Colon (tissue), 2 donors: ENCODE measurements around the gene DDX39A.
"Not testable (repeated sequence)": the region's sequence is repeated elsewhere in the genome, so short reads cannot be mapped to it uniquely, and the experiment has no call there.

Experiments used
- FAIRE-seq: peaks from 2 replicates; lab custom pipeline; 2012; peaks lifted over from hg19 to GRCh38; lab: Jason Lieb, UNC
- donor health status: control.
- donor health status: control.

Gene DDX39A

DNA sequence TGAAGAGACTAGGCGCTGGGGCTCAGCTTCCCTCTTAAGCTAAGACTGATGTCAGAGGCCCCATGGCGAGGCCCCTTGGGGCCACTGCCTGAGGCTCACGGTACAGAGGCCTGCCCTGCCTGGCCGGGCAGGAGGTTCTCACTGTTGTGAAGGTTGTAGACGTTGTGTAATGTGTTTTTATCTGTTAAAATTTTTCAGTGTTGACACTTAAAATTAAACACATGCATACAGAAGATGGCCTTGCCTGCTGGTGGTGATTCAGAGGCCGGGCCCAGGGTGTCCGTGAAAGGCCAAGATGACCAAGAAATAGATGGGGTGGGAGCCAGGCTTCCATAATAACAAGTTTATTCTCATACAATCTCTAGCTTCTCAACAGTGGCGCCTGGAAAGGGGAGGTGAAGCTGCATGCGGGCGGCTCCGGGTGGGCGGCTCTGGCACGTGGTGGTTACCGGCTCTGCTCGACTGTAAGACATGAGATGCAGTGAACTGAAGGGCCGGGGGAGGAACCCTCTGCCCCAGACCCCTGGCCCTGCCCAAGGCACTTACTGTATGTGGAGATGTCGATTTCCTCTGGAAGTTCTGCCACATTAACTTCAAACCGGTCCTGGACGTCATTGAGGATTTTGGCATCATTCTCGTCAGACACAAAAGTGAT is 10.5 kb downstream of the DDX39A start:
- FAIRE-seq = no peak

DNA sequence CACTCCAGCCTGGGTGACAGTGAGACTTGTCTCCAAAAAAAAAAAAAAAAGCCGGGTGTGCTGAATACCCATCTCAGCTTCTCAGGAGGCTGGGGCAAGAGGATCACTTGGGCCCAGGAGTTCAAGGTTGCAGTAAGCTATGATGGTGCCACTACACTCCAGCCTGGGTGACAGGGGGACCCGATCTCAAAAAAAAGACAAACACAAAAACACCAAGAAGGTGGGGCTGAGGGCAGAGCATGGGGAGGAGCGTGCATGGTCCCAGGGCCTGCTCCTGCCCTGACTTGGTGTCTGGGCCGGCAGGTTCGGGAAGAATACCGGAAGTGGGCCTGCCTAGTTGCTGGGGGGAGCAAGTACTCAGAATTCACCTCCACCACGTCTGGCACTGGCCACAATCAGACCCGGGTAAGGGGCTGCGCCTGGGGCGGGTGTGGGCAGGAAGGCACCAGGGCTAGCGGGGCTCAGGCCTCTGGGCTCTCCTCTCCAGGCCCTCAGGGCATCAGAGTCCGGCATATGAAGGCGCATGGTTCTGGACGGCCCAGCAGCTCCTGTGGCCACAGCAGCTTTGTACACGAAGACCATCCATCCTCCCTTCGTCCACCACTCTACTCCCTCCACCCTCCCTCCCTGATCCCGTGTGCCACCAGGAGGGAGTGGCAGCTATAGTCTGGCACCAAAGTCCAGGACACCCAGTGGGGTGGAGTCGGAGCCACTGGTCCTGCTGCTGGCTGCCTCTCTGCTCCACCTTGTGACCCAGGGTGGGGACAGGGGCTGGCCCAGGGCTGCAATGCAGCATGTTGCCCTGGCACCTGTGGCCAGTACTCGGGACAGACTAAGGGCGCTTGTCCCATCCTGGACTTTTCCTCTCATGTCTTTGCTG is 11.3 kb downstream of the DDX39A start:
- FAIRE-seq = no peak

DNA sequence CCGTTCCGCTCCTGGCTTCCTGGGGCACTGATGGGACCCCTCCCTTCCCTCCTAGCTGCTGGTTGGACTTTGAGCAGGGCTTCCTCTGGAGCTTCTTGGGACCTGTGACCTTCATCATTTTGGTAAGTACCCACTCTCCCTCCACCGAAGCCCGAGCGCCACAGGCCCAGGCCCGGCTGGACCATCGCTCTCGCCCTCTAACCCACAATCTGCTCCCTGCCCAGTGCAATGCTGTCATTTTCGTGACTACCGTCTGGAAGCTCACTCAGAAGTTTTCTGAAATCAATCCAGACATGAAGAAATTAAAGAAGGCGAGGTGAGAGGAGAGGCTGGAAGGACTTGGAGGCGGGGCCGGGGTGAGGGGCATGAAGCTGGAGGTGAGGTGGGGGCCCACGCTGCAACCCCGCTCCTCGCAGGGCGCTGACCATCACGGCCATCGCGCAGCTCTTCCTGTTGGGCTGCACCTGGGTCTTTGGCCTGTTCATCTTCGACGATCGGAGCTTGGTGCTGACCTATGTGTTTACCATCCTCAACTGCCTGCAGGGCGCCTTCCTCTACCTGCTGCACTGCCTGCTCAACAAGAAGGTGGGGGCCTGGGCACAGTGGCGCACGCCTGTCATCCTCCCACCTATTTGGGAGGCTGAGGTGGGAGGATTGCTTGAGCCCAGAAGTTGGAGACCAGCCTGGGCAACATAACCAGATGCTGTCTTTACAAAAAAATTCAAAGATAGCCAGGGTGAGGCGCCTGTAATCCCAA is 12.3 kb downstream of the DDX39A start:
- no peak for FAIRE-seq

DNA sequence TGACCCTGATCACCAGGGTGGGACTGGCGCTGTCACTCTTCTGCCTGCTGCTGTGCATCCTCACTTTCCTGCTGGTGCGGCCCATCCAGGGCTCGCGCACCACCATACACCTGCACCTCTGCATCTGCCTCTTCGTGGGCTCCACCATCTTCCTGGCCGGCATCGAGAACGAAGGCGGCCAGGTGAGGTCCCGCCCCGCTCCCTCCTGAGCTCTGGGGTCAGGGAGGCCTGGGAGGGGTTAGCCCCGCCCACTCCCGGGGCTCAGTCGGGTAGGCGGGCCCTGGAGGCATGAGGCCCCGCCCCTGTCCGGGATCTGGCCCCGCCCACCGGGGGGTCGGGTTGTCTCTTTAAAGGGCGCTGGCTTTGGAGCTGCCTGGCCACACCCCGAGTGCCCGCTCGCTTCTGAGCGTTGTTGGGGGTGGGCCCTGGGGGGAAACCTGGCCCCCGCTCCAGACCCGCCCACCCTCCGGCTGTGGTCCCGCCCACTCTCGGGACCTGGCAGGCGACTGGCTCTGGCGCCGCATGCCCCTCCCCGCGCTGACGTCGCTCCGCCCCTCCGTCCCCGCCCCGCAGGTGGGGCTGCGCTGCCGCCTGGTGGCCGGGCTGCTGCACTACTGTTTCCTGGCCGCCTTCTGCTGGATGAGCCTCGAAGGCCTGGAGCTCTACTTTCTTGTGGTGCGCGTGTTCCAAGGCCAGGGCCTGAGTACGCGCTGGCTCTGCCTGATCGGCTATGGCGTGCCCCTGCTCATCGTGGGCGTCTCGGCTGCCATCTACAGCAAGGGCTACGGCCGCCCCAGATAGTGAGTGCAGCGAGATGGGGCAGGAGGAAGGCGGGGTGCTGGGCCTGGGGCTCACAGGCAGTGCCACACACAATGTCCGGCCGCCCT is 13.1 kb downstream of the DDX39A start:
- no peak for FAIRE-seq

DNA sequence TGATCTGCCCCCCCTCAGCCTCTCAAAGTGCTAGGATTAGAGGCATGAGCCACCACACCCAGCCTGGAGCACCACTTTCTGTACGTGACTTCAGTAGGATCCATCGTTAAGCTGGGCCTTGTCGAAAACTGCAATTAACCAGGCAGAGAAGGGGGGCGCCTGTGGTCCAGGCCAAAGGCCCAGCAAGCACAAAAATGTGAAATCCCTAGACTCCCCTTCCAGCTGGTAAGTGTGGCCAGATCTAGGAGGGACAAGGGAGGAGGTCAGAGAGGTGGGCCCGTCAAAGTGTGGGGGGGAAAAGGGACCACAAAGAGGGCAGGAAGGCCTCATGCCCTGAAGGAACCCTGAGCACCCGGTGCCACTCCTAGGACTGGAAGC is 13.8 kb downstream of the DDX39A start:
- FAIRE-seq = no peak

DNA sequence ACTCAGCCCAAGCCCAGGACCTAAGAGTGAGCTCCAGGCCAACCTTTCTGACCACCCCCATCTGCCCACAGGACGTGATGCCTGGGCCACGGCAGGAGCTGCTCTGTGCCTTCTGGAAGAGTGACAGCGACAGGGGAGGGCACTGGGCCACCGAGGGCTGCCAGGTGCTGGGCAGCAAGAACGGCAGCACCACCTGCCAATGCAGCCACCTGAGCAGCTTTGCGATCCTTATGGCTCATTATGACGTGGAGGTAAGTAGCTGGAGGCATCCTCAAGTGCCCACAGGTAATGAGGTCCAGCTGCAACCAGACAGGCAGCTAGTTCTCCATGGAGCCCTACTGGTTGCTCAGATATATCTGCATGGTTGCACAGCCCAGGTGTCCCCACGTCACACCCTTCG is 14.8 kb downstream of the DDX39A start:
- FAIRE-seq = no peak

DNA sequence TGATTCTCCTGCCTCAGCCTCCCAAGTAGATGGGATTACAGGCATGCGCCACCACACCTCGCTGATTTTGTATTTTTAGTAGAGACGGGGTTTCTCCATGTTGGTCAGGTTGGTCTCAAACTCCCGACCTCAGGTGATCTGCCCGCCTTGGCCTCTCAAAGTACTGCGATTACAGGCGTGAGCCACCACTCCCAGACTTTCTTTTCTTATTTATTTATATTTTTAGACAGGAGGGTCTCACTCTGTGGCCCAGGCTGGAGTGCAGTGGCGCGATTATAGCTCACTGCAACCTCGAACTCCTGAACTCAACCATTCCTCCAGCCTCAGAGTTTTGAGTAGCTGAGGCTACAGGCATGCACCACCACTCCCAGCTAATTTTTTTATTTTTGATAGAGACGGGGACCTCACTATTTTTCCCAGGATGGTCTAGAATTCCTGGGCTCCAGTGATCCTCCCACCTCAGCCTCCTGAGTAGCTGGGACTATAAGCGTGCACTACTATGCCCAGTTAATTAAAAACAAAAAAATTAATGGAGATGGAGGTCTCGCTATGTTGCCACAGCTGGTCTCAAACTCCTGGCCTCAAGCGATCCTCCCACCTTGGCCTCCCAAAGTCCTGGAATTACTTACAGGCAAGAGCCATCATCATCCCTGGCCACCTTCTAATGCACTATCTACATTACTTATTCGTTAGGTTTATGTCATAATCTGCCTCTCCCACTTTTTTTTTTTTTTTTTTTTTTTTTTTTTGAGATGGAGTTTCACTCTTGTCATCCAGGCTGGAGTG is 15.8 kb downstream of the DDX39A start:
- not testable (repeated sequence) for FAIRE-seq

DNA sequence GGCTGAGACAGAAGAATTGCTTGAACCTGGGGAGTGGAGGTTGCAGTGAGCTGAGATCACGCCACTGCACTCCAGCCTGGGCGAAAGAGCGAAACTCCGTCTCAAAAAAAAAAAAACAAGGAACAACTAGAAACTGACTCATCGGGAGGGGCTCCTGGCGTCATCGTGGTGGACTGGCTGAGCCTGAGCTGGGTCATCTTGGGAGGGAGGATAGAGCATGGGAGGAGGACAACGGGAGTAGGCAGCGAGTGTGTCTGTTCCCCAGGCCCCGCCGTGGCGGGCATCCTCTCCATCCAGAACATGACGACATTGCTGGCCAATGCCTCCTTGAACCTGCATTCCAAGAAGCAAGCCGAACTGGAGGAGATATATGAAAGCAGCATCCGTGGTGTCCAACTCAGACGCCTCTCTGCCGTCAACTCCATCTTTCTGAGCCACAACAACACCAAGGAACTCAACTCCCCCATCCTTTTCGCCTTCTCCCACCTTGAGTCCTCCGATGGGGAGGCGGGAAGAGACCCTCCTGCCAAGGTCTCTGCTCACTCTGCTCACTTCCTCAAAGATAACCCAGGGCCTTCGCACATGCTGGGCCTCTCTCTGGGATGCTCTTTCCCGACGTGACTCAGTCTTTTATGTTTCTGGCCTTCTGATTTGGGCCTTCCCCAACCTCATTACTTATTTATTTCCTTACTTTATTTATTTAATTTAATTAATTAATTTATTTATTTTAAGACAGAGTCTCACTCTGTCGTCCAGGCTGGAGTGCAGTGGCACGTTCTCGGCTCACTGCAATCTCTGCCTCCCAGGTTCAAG is 16.6 kb downstream of the DDX39A start:
- FAIRE-seq = no peak

DNA sequence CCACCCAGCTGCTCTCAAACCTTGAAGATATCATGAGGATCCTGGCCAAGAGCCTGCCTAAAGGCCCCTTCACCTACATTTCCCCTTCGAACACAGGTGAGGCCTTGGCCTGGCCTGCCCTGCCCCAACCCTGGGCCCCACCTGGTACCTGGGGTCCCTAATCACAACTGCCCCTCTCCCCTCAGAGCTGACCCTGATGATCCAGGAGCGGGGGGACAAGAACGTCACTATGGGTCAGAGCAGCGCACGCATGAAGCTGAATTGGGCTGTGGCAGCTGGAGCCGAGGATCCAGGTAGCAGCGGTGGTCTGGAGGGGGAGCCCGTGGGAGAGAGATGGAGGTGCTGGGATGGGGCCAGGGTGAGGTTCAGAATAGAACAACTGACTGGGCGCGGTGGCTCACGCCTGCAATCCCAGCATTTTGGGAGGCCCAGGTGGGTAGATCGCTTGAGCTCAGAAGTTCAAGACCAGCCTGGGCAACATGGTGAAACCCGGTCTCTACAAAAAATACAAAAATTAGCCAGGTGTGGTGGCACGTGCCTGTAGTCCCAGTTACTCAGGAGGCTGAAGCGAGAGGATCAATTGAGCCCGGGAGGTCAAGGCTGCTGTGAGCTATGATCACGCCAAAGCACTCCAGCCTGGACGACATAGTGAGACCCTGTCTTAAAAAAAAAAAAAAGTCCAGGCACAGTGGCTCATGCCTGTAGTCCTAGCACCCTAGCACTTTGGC is 17.5 kb downstream of the DDX39A start:
- no peak for FAIRE-seq

DNA sequence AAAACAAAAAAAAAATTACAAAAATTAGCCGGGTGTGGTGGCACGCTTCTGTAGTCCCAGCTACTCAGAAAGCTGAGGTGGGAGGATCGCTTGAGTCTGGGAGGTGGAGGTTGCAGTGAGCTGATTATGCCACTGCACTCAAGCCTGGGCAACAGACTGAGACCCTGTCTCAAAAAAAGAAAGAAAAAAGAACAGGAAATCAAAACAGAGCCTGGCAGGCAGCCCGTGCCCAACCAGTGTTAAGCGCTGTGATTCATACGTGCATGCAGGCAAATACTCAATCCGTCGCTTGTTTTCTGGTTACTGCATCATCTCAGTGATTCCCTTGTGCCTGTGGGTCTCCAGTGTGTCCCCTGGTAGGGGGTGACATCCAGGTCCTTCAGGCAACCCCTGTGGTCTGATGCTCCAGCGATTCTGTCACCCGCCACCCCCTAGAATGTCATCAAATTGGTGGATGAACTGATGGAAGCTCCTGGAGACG is 18.1 kb downstream of the DDX39A start:
- no peak for FAIRE-seq

DNA sequence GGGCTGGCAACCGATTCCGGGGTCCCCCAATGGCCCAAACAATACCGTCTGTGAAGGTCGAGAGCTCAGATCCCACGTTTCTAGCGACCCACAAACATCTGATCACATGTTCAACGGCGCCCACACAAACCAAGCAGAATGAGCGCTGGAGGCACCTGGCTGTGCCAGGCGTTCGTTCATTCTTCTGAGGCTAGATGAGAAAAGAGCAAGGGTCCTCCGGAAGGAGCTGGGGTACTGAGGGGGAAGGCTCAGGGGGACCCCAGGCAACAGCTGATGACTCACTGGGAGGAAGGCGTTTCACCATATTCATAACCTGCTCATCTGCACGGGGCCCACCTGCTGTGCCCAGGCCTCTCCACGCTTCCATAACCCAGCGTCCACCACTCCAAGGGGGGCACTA is 22.0 kb downstream of the DDX39A start:
- not testable (repeated sequence) for FAIRE-seq

DNA sequence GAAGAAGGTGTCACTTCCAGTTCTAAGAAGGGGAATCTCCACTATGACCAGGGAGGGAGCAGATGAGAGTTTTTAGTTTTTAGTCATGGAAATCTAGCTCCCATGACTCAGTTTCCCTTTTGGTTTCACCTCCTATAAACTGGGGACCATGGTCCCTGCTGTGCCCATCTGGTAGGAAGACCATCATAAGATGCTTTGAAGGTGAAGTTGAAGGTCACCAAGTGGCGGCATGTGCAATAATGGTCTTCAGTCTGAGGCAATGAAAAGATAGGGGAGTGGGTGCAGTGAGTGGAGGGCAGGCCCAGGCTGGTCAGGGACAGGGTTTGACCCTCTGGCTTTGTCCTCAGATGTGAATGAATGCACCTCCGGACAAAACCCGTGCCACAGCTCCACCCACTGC is 22.4 kb downstream of the DDX39A start:
- not testable (repeated sequence) for FAIRE-seq

DNA sequence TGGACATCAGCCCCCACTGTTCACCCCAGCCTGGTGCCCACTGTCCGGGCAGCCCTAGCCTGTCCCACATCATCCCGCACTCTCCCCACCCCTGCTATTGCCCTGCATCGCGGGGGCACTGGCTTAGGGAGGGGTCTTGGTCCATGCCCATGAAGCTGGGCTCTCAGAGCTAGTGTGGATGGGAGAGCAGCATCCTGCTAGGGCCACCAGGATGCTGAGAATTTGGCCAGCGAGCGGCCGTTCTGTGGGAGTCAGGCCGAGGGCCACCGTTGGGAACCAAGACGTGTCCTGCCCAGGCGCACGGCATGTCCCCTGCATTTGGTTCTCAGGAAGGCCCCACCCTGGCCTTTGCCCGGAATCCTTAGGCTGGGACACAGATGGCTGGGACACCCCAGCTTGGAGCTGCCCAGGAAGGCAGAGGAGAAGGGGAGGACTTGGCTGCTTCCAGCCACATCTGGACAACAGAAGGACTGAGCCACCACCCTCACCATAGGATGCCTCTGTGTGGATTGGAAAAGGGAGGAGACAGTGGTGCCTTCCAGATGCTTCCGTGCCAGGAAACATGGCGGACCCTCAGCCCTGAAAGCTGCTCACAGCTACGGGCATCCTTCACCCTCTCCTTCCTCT is 23.3 kb downstream of the DDX39A start:
- no peak for FAIRE-seq

DNA sequence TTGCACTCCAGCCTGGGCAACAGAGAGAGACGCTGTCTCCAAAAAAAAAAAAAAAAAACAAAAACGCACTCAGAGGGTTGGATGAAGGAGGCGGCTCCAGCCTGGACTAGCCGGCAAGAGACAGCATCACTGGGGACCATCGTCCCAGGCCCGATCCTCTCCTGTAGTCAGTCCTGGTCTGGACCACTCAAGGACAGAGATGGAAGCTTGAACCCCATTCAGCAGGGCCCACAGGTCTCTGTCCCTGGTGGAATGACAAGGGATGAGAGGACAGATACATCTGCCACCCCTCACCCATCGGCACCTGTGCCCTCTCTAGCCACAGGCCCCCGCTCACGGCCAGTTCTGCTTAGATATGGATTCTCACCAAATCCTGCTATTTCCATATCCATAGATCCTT is 23.9 kb downstream of the DDX39A start:
- FAIRE-seq = no peak

DNA sequence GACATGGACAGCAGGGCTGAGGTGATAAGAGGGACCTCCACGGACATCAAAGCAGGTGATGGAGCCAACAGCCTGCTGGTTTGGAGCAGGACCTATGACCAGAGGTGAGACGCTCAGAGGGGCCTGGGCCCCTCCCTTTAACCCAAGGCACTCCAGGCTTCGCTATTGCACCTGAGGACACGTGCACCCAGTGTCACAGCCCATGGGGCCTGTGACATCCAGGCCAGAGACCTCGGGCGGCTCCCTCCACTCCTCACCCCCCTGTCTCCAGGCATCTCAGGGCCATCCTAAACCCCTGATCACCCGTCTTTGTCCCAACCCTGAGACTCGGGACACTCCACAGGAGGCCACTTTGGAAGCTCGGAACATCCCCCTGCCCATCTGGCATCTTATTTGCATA is 25.0 kb downstream of the DDX39A start:
- no peak for FAIRE-seq

DNA sequence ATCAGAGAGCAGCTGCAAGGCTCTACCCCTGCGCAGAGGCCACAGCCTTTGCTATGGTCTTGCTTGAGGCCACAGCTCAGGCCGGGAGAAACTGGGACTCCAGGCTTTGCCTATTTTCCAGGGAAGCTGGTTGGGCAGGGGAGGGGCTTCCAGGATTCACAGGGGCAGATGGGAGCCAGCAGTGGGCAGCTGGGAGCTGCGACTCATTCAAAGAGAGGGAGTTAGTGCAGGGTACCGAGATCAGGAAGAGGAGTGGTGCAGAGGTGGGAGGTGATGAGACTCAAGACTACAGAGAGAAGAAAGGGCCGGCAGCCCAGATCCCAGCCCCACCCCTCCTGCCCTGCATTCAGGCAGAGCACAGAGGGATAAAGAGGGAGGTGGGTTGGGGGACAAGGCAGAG is 25.8 kb downstream of the DDX39A start:
- no peak for FAIRE-seq

DNA sequence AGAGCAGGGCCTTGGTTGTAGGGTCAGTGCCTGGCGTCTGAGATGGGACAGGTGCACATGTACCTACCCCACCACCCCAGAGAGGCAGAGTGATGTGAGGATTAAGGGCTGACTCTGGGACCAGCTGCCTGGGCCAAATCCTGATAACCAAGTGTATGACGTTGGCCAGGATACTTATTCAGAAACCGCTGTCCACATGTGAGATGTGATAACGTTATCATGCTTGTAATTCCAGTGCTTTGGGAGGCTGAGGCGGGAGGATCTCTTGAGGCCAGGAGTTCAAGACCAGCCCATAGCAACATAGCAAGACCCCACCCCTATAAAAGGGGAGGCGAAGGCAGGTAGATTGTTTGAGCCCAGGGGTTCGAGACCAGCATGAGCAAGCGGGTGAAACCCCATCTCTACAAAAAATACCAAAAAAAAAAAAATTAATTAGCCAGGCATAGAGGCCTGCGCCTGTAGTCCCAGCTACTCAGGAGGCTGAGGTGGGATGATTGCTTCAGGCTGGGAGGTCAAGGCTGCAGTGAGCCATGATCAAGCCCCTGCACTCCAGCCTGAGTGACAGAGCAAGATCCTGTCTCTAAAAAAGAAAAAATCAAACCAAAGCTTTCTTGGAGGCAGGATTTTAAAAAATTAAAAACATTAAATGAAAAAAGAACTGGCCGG is 27.9 kb downstream of the DDX39A start:
- FAIRE-seq = no peak

DNA sequence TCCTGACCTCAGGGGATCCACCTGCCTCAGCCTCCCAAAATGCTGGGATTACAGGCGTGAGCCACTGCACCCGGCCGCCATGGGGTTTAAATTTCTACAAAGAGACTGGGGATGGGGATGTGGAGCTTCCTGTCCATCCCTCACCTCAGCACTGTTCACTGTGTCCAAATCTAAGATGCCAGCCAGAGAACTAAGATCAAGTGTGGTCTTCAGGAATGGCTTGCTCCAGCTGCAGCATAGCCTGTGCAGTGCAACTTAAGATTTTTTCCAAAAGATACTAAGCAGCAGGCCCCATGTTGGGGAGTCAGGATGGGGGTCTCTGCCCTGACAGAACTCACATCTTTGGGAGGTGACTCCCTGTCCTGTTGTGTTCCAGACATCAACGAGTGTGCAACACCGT is 28.6 kb downstream of the DDX39A start:
- no peak for FAIRE-seq
